Loucy (cell line): ENCODE measurements around the gene ADTRP.

Experiments used
- EZH2phosphoT487 ChIP-seq: fragments of 200-600 bp; IDR thresholded peaks from 2 replicates; pipeline ENCODE4 v1.6.1; 2018; ENCODE audit warnings: antibody characterized with exemption, mild to moderate bottlenecking, moderate library complexity, borderline replicate concordance
- TF ChIP-seq, protein P1 (sequence below): fragments of 200-600 bp; sonication (generic); conservative IDR thresholded peaks from 2 replicates; pipeline ENCODE4 v1.5.1; 2014; ENCODE audit warnings: mild to moderate bottlenecking, antibody characterized with exemption, low read length

DNA sequence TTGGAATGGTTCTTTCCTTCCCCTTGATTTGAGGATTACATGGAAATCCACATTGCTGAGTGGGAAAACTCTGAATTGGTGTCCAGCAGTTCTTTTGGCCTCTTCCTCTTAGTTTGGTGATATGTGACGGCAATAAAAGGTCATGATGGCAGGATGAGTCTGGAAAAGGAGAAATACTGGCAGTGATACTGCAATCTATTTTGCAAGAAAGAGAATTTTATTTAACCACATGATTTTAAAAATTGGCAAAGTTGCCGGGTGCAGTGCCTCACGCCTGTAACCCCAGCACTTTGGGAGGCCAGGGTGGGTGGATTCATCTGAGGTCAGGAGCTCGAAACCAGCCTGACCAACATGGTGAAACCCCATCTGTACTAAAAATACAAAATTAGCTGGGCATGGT lies 73.1 kb downstream of the ADTRP start:
- TF ChIP-seq EZH2phosphoT487: no peak
- TF ChIP-seq, protein P1, sequence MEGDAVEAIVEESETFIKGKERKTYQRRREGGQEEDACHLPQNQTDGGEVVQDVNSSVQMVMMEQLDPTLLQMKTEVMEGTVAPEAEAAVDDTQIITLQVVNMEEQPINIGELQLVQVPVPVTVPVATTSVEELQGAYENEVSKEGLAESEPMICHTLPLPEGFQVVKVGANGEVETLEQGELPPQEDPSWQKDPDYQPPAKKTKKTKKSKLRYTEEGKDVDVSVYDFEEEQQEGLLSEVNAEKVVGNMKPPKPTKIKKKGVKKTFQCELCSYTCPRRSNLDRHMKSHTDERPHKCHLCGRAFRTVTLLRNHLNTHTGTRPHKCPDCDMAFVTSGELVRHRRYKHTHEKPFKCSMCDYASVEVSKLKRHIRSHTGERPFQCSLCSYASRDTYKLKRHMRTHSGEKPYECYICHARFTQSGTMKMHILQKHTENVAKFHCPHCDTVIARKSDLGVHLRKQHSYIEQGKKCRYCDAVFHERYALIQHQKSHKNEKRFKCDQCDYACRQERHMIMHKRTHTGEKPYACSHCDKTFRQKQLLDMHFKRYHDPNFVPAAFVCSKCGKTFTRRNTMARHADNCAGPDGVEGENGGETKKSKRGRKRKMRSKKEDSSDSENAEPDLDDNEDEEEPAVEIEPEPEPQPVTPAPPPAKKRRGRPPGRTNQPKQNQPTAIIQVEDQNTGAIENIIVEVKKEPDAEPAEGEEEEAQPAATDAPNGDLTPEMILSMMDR: no peak
